HCT116 (cell line): ENCODE measurements around the gene KPNA3. TPM values are rescaled to one million over a fixed set of nuclear protein-coding genes. Genes with fewer than 3 reads are reported as not detected.

Experiments
- ATAC-seq: fragments of 200-7000 bp; cut with Tn5 transposase; 2 replicates; pipeline ENCODE4 v1.9.1; 2020; ENCODE audit warnings: mild to moderate bottlenecking, moderate library complexity
- BruUV-seq: library from RNA; stranded (reverse); fragments of 400-500 nt; replicated peaks from 2 replicates; lab custom pipeline; 2021; lab: Mats Ljungman, UMichigan
- CTCF ChIA-PET: fragments of 300-600 bp; sonication (Branson Sonifier 250); formaldehyde crosslinking; loops from one replicate; lab custom pipeline; 2021; ENCODE audit warnings: antibody characterized with exemption; lab: Charles Lee
- POLR2A ChIA-PET: fragments of 300-600, 350-600 bp; sonication (Branson Sonifier 250); formaldehyde crosslinking; loops from one replicate; lab custom pipeline; 2021; ENCODE audit warnings: antibody characterized with exemption; lab: Charles Lee
- RAD21 ChIA-PET, 2 experiments: fragments of 300-600 bp; sonication (Branson Sonifier 250); formaldehyde crosslinking; loops; one replicate each; lab custom pipeline; 2023; ENCODE audit warnings: low total read pairs in 2 of 2; ENCODE audit not compliant: uncharacterized antibody in 2 of 2, unreplicated experiment in 2 of 2, low non-redundant PET in 1 of 2; lab: Charles Lee
- DNase-seq: peaks from one replicate; pipeline ENCODE4 v3.0.0-alpha.2; 2010; ENCODE audit warnings: low read depth, low spot score
- H2AFZ ChIP-seq: fragments of 200-600 bp; shearing (Covaris generic), sonication (generic); 2 replicates; pipeline ENCODE4 v1.6.1; 2017; ENCODE audit warnings: low read depth, mixed run types, mixed read lengths, antibody characterized with exemption, low read length; ENCODE audit not compliant: poor library complexity, severe bottlenecking
- H3K27ac ChIP-seq: 2 replicates; pipeline ENCODE4 v1.5.1; 2012; ENCODE audit warnings: low read depth, low read length
- H3K27me3 ChIP-seq: fragments of 200-600 bp; sonication (generic); 2 replicates; pipeline ENCODE4 v1.6.1; 2016; ENCODE audit warnings: mixed run types, low read length, mixed read lengths; ENCODE audit not compliant: insufficient read depth
- H3K36me3 ChIP-seq, 2 experiments: fragments of 200-500 bp in 1 of 2; fragments of 200-600 bp in 1 of 2; sonication (Bioruptor generic) in 1 of 2; sonication (generic) in 1 of 2; 2 replicates each; pipeline versions ENCODE4 v1.5.1 to v1.6.1; 2014 to 2016; ENCODE audit warnings: low read length in 2 of 2, inconsistent platforms in 1 of 2, mixed read lengths in 1 of 2, mixed run types in 1 of 2; ENCODE audit not compliant: insufficient read depth in 2 of 2, control insufficient read depth in 1 of 2
- H3K4me1 ChIP-seq, 2 experiments: fragments of 200-600 bp in 1 of 2; sonication (generic) in 1 of 2; 2 replicates each; pipeline versions ENCODE4 v1.5.1 to v1.6.1; 2012 to 2017; ENCODE audit warnings: low read length in 2 of 2, inconsistent platforms in 1 of 2, mild to moderate bottlenecking in 1 of 2, mixed read lengths in 1 of 2, mixed run types in 1 of 2, moderate library complexity in 1 of 2; ENCODE audit not compliant: insufficient read depth in 2 of 2, control insufficient read depth in 1 of 2
- H3K4me2 ChIP-seq: fragments of 200-600 bp; sonication (generic); 2 replicates; pipeline ENCODE4 v1.6.1; 2017; ENCODE audit warnings: mixed run types, low read length, mixed read lengths
- H3K4me3 ChIP-seq, 2 experiments: fragments of 200-600 bp in 1 of 2; sonication (generic) in 1 of 2; replicated peaks in 1 of 2; 2 replicates each; pipeline ENCODE4 v1.5.1; 2011 to 2016; ENCODE audit warnings: low read length in 2 of 2, control low read depth in 1 of 2, low read depth in 1 of 2, mild to moderate bottlenecking in 1 of 2, mixed read lengths in 1 of 2, mixed run types in 1 of 2
- H3K79me2 ChIP-seq: fragments of 200-600 bp; sonication (generic); 2 replicates; pipeline ENCODE4 v1.6.1; 2017; ENCODE audit warnings: mild to moderate bottlenecking, mixed run types, low read length, moderate library complexity, mixed read lengths; ENCODE audit not compliant: insufficient read depth
- H3K9ac ChIP-seq: fragments of 200-600 bp; sonication (generic); 2 replicates; pipeline ENCODE4 v1.6.1; 2016; ENCODE audit warnings: low read length, mixed read lengths
- H3K9me2 ChIP-seq: fragments of 200-600 bp; sonication (generic), shearing (Covaris generic); 2 replicates; pipeline ENCODE4 v1.6.1; 2017; ENCODE audit warnings: mixed run types, mild to moderate bottlenecking, moderate library complexity; ENCODE audit not compliant: insufficient read depth
- H3K9me3 ChIP-seq, 2 experiments: fragments of 200-500 bp in 1 of 2; fragments of 200-600 bp in 1 of 2; sonication (Bioruptor generic) in 1 of 2; sonication (generic) in 1 of 2; 2 replicates each; pipeline ENCODE4 v1.6.1; 2014 to 2017; ENCODE audit warnings: low read length in 2 of 2, mixed read lengths in 2 of 2, inconsistent platforms in 1 of 2, low read depth in 1 of 2, mild to moderate bottlenecking in 1 of 2, mixed run types in 1 of 2, moderate library complexity in 1 of 2; ENCODE audit not compliant: control insufficient read depth in 1 of 2, insufficient read depth in 1 of 2
- H4K20me1 ChIP-seq: fragments of 200-600 bp; sonication (generic), shearing (Covaris generic); 2 replicates; pipeline ENCODE4 v1.6.1; 2017; ENCODE audit warnings: mixed run types, mild to moderate bottlenecking, moderate library complexity; ENCODE audit not compliant: insufficient read depth
- CEBPB ChIP-seq: IDR thresholded peaks from 2 replicates; pipeline ENCODE4 v1.6.1; 2012; ENCODE audit warnings: low read depth
- EGR1 ChIP-seq: IDR thresholded peaks from 2 replicates; pipeline ENCODE4 v1.6.1; 2012; ENCODE audit warnings: low read depth
- EZH2phosphoT487 ChIP-seq: fragments of 200-600 bp; IDR thresholded peaks from 2 replicates; pipeline ENCODE4 v1.6.1; 2018; ENCODE audit warnings: antibody characterized with exemption, borderline replicate concordance
- FOSL1 ChIP-seq: IDR thresholded peaks from 2 replicates; pipeline ENCODE4 v1.6.1; 2012; ENCODE audit warnings: low read depth
- JUND ChIP-seq: IDR thresholded peaks from 2 replicates; pipeline ENCODE4 v1.6.1; 2012
- POLR2A ChIP-seq: IDR thresholded peaks from 2 replicates; pipeline ENCODE4 v1.7.0; 2011; ENCODE audit warnings: borderline replicate concordance; ENCODE audit not compliant: insufficient read depth, insufficient read length; ENCODE audit errors: extremely low read depth
- RAD21 ChIP-seq: IDR thresholded peaks from 2 replicates; pipeline ENCODE4 v1.6.1; 2012; ENCODE audit warnings: low read depth, mild to moderate bottlenecking
- SIN3A ChIP-seq: IDR thresholded peaks from 2 replicates; pipeline ENCODE4 v1.6.1; 2012; ENCODE audit warnings: low read depth
- SP1 ChIP-seq: IDR thresholded peaks from 2 replicates; pipeline ENCODE4 v1.6.1; 2012; ENCODE audit warnings: low read depth
- SRF ChIP-seq: IDR thresholded peaks from 2 replicates; pipeline ENCODE4 v1.6.1; 2012; ENCODE audit warnings: low read depth
- TCF7L2 ChIP-seq: IDR thresholded peaks from 2 replicates; pipeline ENCODE4 v1.7.0; 2011; ENCODE audit warnings: borderline replicate concordance, inconsistent platforms; ENCODE audit not compliant: insufficient read depth, insufficient read length; ENCODE audit errors: extremely low read depth
- ZNF274 ChIP-seq: fragments of 200-500 bp; sonication (Bioruptor generic); IDR thresholded peaks from 2 replicates; pipeline ENCODE4 v1.6.1; 2014; ENCODE audit warnings: mild to moderate bottlenecking, low read depth, low read length, inconsistent platforms
- intact Hi-C: fragments of 100-400 bp; cut with micrococcal nuclease; formaldehyde crosslinking; loops from 2 replicates; pipeline ENCODE4 v1.10.0; 2022
- total RNA-seq: library from RNA; stranded (reverse); gene quantifications from one replicate; pipeline ENCODE4 v1.2.1, GENCODE V29; 2021; ENCODE audit not compliant: unreplicated experiment
- TF ChIP-seq, protein P1 (sequence below), 3 experiments: fragments of 200-600 bp in 1 of 3; sonication (generic) in 1 of 3; IDR thresholded peaks in 2 of 3; conservative IDR thresholded peaks in 1 of 3; 2 replicates each; pipeline ENCODE4 v1.5.1; 2012 to 2017; ENCODE audit warnings: low read depth in 2 of 3, low read length in 2 of 3, antibody characterized with exemption in 1 of 3, borderline replicate concordance in 1 of 3, control low read depth in 1 of 3, mild to moderate bottlenecking in 1 of 3, mixed read lengths in 1 of 3, mixed run types in 1 of 3, moderate library complexity in 1 of 3; ENCODE audit not compliant: insufficient read depth in 1 of 3
- TF ChIP-seq, protein P2 (sequence below): IDR thresholded peaks from 2 replicates; pipeline ENCODE4 v1.6.1; 2012; ENCODE audit warnings: low read depth
- TF ChIP-seq, protein P3 (sequence below): IDR thresholded peaks from 2 replicates; pipeline ENCODE4 v1.6.1; 2012
- TF ChIP-seq, protein P4 (sequence below): IDR thresholded peaks from 2 replicates; pipeline ENCODE4 v1.6.1; 2012
- TF ChIP-seq, protein P5 (sequence below): IDR thresholded peaks from 2 replicates; pipeline ENCODE4 v1.6.1; 2011; ENCODE audit warnings: mild to moderate bottlenecking, low read length, moderate library complexity; ENCODE audit not compliant: insufficient replicate concordance; ENCODE audit errors: extremely low read depth

KPNA3 gene
- total RNA-seq, 1 experiment from 2014 or later, result 45.0 TPM

DNA sequence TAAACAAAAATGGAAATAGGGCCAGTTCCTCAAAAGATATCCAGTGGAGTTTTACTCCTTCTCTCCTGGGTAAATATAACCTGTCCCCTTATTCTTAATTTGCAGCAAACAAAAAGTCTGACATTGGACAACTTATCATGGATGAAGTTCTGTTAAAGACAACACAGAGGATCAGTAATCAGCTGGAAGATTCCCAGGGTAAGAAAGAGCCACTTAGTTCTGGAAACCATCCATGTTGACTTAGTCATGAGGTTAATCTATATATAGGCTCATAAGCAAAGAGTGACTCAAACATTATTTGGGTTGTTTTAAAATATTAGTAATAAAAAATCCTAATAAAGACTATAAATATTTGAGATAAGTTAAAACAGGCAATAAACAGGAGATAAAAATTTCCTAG lies 60.7 kb downstream of the KPNA3 start:
- H3K4me2 ChIP-seq, result no peak overlapping the region
- H2AFZ ChIP-seq, result no peak overlapping the region
- no peak overlapping the region for H3K9ac ChIP-seq
- 0 out of 2 replicates have a peak, but pooled peaks cover 4% of the 10 kb centered on the region for H3K79me2 ChIP-seq
- no peaks in the 10 kb centered on the region for H3K9me2 ChIP-seq
- TF ChIP-seq JUND (no peak), FOSL1 (no peak), POLR2A (no peak), ZNF274 (no peak), SIN3A (no peak), EZH2phosphoT487 (no peak), RAD21 (no peak), TCF7L2 (no peak), SRF (no peak), EGR1 (no peak), SP1 (no peak), CEBPB (no peak)
- TF ChIP-seq, protein P1, sequence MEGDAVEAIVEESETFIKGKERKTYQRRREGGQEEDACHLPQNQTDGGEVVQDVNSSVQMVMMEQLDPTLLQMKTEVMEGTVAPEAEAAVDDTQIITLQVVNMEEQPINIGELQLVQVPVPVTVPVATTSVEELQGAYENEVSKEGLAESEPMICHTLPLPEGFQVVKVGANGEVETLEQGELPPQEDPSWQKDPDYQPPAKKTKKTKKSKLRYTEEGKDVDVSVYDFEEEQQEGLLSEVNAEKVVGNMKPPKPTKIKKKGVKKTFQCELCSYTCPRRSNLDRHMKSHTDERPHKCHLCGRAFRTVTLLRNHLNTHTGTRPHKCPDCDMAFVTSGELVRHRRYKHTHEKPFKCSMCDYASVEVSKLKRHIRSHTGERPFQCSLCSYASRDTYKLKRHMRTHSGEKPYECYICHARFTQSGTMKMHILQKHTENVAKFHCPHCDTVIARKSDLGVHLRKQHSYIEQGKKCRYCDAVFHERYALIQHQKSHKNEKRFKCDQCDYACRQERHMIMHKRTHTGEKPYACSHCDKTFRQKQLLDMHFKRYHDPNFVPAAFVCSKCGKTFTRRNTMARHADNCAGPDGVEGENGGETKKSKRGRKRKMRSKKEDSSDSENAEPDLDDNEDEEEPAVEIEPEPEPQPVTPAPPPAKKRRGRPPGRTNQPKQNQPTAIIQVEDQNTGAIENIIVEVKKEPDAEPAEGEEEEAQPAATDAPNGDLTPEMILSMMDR (IDR thresholded peaks at IDR 0.05 in 2 of 3, conservative IDR thresholded peaks at IDR 0.05 in 1 of 3; ENCODE audit: borderline replicate concordance in 1 of 3, insufficient read depth in 1 of 3, low read depth in 2 of 3, low read length in 2 of 3), result no peak
- TF ChIP-seq, protein P2, sequence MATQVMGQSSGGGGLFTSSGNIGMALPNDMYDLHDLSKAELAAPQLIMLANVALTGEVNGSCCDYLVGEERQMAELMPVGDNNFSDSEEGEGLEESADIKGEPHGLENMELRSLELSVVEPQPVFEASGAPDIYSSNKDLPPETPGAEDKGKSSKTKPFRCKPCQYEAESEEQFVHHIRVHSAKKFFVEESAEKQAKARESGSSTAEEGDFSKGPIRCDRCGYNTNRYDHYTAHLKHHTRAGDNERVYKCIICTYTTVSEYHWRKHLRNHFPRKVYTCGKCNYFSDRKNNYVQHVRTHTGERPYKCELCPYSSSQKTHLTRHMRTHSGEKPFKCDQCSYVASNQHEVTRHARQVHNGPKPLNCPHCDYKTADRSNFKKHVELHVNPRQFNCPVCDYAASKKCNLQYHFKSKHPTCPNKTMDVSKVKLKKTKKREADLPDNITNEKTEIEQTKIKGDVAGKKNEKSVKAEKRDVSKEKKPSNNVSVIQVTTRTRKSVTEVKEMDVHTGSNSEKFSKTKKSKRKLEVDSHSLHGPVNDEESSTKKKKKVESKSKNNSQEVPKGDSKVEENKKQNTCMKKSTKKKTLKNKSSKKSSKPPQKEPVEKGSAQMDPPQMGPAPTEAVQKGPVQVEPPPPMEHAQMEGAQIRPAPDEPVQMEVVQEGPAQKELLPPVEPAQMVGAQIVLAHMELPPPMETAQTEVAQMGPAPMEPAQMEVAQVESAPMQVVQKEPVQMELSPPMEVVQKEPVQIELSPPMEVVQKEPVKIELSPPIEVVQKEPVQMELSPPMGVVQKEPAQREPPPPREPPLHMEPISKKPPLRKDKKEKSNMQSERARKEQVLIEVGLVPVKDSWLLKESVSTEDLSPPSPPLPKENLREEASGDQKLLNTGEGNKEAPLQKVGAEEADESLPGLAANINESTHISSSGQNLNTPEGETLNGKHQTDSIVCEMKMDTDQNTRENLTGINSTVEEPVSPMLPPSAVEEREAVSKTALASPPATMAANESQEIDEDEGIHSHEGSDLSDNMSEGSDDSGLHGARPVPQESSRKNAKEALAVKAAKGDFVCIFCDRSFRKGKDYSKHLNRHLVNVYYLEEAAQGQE, result no peak
- TF ChIP-seq, protein P3, sequence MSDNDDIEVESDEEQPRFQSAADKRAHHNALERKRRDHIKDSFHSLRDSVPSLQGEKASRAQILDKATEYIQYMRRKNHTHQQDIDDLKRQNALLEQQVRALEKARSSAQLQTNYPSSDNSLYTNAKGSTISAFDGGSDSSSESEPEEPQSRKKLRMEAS, result no peak
- TF ChIP-seq, protein P4, sequence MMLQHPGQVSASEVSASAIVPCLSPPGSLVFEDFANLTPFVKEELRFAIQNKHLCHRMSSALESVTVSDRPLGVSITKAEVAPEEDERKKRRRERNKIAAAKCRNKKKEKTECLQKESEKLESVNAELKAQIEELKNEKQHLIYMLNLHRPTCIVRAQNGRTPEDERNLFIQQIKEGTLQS, result no peak
- TF ChIP-seq, protein P5, sequence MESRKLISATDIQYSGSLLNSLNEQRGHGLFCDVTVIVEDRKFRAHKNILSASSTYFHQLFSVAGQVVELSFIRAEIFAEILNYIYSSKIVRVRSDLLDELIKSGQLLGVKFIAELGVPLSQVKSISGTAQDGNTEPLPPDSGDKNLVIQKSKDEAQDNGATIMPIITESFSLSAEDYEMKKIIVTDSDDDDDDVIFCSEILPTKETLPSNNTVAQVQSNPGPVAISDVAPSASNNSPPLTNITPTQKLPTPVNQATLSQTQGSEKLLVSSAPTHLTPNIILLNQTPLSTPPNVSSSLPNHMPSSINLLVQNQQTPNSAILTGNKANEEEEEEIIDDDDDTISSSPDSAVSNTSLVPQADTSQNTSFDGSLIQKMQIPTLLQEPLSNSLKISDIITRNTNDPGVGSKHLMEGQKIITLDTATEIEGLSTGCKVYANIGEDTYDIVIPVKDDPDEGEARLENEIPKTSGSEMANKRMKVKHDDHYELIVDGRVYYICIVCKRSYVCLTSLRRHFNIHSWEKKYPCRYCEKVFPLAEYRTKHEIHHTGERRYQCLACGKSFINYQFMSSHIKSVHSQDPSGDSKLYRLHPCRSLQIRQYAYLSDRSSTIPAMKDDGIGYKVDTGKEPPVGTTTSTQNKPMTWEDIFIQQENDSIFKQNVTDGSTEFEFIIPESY, result no peak
- peaks cover 0 to 4% of the 10 kb centered on the region in 2 experiments; a peak in 1 of 4 replicates for H3K4me1 ChIP-seq
- no peaks in the 10 kb centered on the region for H3K9me3 ChIP-seq
- no peak overlapping the region for H3K27ac ChIP-seq
- no peaks in the 10 kb centered on the region for H3K27me3 ChIP-seq
- H3K4me3 ChIP-seq, result no peak overlapping the region
- ChIA-PET RAD21 (no interaction called here), POLR2A (no interaction called here), CTCF (no interaction called here)
- H3K36me3 ChIP-seq, result peaks cover 4 to 7% of the 10 kb centered on the region in 2 experiments; a peak in 2 of 4 replicates
- ATAC-seq, result no peak
- intact Hi-C loops, result no loop called here
- no peaks in the 10 kb centered on the region for H4K20me1 ChIP-seq
- no peak for DNase-seq
- BruUV-seq, result TSS peak; percentile 36
